Measurements from ENCODE around the gene PAFAH1B1. TPM values are rescaled to one million over a fixed set of nuclear protein-coding genes. Genes with fewer than 3 reads are reported as not detected.

PAFAH1B1 gene
- total and polyA plus RNA-seq, 2 experiments from 2014 or later, result 69.9 to 71.7 TPM

DNA sequence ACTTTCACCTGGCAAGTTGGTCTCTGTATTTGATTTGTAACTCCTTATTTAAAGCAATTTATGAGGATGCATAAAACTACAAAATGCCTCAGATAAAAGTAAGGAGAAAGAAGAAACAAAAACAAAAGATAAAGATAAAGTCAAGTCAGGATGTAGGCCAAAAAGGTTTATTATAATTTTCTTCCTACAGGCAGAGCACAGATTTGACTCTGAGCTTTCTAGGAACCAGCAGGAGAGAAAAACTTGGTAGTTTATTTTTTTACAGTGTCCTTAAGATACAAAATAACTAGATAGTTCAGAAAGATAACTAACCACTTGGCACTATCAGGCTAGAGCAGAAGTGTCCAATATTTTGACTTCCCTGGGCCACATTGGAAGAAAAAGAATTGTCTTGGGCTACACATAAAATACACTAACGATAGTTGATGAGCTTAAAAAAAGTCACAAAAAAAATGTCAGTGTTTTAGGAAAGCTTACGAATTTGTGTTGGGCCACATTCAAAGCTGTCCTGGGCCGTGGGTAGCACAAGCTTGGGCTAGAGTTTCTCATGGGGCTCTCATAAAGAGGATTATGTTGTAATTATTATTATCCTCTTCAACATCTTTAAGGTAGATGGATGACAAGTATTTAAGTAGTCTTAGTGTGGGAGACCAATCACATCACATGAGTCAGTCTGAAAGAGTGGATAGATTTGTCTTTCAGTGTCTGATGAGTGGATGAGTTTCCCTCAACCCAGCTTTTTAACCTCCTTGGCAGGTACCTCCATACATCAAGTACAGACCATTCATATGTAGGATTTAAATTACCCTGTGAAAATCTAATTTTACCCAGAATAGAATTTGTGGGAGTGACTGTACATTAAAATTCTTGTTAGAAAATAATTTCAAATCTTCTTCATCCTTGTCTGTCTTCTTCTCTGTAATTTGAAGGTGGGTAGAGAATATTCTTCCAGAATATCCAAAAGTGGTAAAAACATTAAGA, 17.0 kb downstream of the PAFAH1B1 start:
- TF ChIP-seq ZNF331 (CRISPR knock-in tag; IDR thresholded peaks at IDR 0.05; ENCODE audit: low read depth) (no peak), STAT1 (IDR thresholded peaks at IDR 0.05; ENCODE audit: unreplicated experiment) (no peak)
- TF ChIP-seq, protein P1, sequence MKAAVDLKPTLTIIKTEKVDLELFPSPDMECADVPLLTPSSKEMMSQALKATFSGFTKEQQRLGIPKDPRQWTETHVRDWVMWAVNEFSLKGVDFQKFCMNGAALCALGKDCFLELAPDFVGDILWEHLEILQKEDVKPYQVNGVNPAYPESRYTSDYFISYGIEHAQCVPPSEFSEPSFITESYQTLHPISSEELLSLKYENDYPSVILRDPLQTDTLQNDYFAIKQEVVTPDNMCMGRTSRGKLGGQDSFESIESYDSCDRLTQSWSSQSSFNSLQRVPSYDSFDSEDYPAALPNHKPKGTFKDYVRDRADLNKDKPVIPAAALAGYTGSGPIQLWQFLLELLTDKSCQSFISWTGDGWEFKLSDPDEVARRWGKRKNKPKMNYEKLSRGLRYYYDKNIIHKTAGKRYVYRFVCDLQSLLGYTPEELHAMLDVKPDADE (IDR thresholded peaks at IDR 0.05), result no peak
- Histone ChIP-seq H2AFZ (no peak overlapping the region), H3F3A (replicated peaks; ENCODE audit: low read depth) (no peaks in the 10 kb centered on the region), H3K79me2 (replicated peaks; ENCODE audit: insufficient read depth) (peaks cover 100% of the 10 kb centered on the region), H3K4me2 (no peak overlapping the region), H3K27ac (ENCODE audit: low read depth) (peak overlapping the region; percentile 8; the same call in 1 of the 2 replicates), H3K9me2 (ENCODE audit: insufficient read depth) (no peaks in the 10 kb centered on the region), H3K4me1 (ENCODE audit: insufficient read depth) (peaks cover 9% of the 10 kb centered on the region), H3K36me3 (ENCODE audit: insufficient read depth) (no peaks in the 10 kb centered on the region), H4K20me1 (replicated peaks; ENCODE audit: insufficient read depth) (peaks cover 82% of the 10 kb centered on the region), H3K27me3 (ENCODE audit: insufficient read depth) (no peaks in the 10 kb centered on the region), H3K4me3 (no peak overlapping the region)
- no peaks in the 10 kb centered on the region for H3K36me3 Mint-ChIP-seq (ENCODE audit: low read depth)
- H3K27ac Mint-ChIP-seq, result peak overlapping the region; percentile 52; the same call in 1 of the 2 replicates
- DNase-seq (ENCODE audit: low spot score), result no peak
- peaks cover 2% of the 10 kb centered on the region for H3K27me3 Mint-ChIP-seq (ENCODE audit: insufficient read depth, low read depth, poor library complexity)
- H3K4me3 Mint-ChIP-seq, result no peak overlapping the region
- H3K4me1 Mint-ChIP-seq, result peaks cover 23% of the 10 kb centered on the region
- no peaks in the 10 kb centered on the region for H3K9me3 Mint-ChIP-seq
- no peak for ATAC-seq

- no peak overlapping the region for H2AFZ ChIP-seq
- 0 out of 2 replicates have a peak overlapping the region, but pooled peaks have one; percentile 58 for H3K27ac ChIP-seq (ENCODE audit: low read depth)
- peaks cover 2% of the 10 kb centered on the region for H3K27me3 Mint-ChIP-seq (ENCODE audit: insufficient read depth, low read depth, poor library complexity)
- ATAC-seq, result no peak
- H3K27me3 ChIP-seq (ENCODE audit: insufficient read depth), result no peaks in the 10 kb centered on the region
- no peaks in the 10 kb centered on the region for H3K9me3 Mint-ChIP-seq
- H3K4me1 ChIP-seq (ENCODE audit: insufficient read depth), result peaks cover 9% of the 10 kb centered on the region
- H4K20me1 ChIP-seq (replicated peaks; ENCODE audit: insufficient read depth), result peaks cover 81% of the 10 kb centered on the region
- H3K36me3 Mint-ChIP-seq (ENCODE audit: low read depth), result no peaks in the 10 kb centered on the region
- H3K9me2 ChIP-seq (ENCODE audit: insufficient read depth), result no peaks in the 10 kb centered on the region
- no peak overlapping the region for H3K4me3 Mint-ChIP-seq
- peaks cover 100% of the 10 kb centered on the region for H3K79me2 ChIP-seq (replicated peaks; ENCODE audit: insufficient read depth)
- H3K4me1 Mint-ChIP-seq, result peaks cover 23% of the 10 kb centered on the region
- H3K4me3 ChIP-seq, result no peak overlapping the region
- H3K36me3 ChIP-seq (ENCODE audit: insufficient read depth), result no peaks in the 10 kb centered on the region
- H3K4me2 ChIP-seq, result no peak overlapping the region
- no peak overlapping the region for H3K27ac Mint-ChIP-seq
- no peaks in the 10 kb centered on the region; the same call in 1 of the 2 replicates for H3F3A ChIP-seq (replicated peaks; ENCODE audit: low read depth)
- DNase-seq (ENCODE audit: low spot score), result no peak
- TF ChIP-seq POLR2AphosphoS5 (IDR thresholded peaks at IDR 0.05; ENCODE audit: low read depth), result no peak
- no peak for TF ChIP-seq ZNF114 (CRISPR knock-in tag; IDR thresholded peaks at IDR 0.05)
- TF ChIP-seq REST (IDR thresholded peaks at IDR 0.05; ENCODE audit: unreplicated experiment), result no peak
- TF ChIP-seq NANOG (IDR thresholded peaks at IDR 0.05; ENCODE audit: borderline replicate concordance), result no peak
- TF ChIP-seq ZNF331 (CRISPR knock-in tag; IDR thresholded peaks at IDR 0.05; ENCODE audit: low read depth), result no peak
- no peak for TF ChIP-seq CREB1 (CRISPR knock-in tag; IDR thresholded peaks at IDR 0.05; ENCODE audit: low read depth)
- no peak for TF ChIP-seq EZH2phosphoT487 (IDR thresholded peaks at IDR 0.05; ENCODE audit: unreplicated experiment)
- TF ChIP-seq, protein P2, sequence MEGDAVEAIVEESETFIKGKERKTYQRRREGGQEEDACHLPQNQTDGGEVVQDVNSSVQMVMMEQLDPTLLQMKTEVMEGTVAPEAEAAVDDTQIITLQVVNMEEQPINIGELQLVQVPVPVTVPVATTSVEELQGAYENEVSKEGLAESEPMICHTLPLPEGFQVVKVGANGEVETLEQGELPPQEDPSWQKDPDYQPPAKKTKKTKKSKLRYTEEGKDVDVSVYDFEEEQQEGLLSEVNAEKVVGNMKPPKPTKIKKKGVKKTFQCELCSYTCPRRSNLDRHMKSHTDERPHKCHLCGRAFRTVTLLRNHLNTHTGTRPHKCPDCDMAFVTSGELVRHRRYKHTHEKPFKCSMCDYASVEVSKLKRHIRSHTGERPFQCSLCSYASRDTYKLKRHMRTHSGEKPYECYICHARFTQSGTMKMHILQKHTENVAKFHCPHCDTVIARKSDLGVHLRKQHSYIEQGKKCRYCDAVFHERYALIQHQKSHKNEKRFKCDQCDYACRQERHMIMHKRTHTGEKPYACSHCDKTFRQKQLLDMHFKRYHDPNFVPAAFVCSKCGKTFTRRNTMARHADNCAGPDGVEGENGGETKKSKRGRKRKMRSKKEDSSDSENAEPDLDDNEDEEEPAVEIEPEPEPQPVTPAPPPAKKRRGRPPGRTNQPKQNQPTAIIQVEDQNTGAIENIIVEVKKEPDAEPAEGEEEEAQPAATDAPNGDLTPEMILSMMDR (conservative IDR thresholded peaks at IDR 0.05; ENCODE audit: low read depth in 2 of 2), result no peak
- TF ChIP-seq EZH2 (IDR thresholded peaks at IDR 0.05; ENCODE audit: low read depth, unreplicated experiment), result no peak
- TF ChIP-seq, protein P1 (IDR thresholded peaks at IDR 0.05), result no peak
- no peak for TF ChIP-seq STAT1 (IDR thresholded peaks at IDR 0.05; ENCODE audit: unreplicated experiment)
Observed at GRCh38 chr17:2611627-2612026, 18.2 kb downstream of the PAFAH1B1 start.

Measured in GM23338 (cell line).